Astrocyte of the cerebellum (primary cell): ENCODE results near the gene ADARB2.

ENCODE experiments used
- DNase-seq: peaks from one replicate; pipeline ENCODE4 v3.0.0-alpha.2; 2011; ENCODE audit warnings: low read depth
- H3K4me3 ChIP-seq: 2 replicates; pipeline ENCODE4 v1.5.1; 2011; ENCODE audit warnings: mild to moderate bottlenecking, low read depth, low read length, moderate library complexity
- in situ Hi-C: cut with HindIII; loops from 2 replicates; pipeline ENCODE4 v1.10.0; 2017; ENCODE audit warnings: low sequenced_read_pairs
- TF ChIP-seq, protein P1 (sequence below): IDR thresholded peaks from 2 replicates; pipeline ENCODE4 v1.5.1; 2012; ENCODE audit warnings: low read length, low read depth, moderate library complexity, mild to moderate bottlenecking; ENCODE audit errors: missing control alignments

ADARB2 gene

GRCh38 chr10:1653321-1653720 lies 84.0 kb downstream of the ADARB2 start:
- DNase-seq = no peak
- H3K4me3 ChIP-seq = no peak overlapping the region
- TF ChIP-seq, protein P1, sequence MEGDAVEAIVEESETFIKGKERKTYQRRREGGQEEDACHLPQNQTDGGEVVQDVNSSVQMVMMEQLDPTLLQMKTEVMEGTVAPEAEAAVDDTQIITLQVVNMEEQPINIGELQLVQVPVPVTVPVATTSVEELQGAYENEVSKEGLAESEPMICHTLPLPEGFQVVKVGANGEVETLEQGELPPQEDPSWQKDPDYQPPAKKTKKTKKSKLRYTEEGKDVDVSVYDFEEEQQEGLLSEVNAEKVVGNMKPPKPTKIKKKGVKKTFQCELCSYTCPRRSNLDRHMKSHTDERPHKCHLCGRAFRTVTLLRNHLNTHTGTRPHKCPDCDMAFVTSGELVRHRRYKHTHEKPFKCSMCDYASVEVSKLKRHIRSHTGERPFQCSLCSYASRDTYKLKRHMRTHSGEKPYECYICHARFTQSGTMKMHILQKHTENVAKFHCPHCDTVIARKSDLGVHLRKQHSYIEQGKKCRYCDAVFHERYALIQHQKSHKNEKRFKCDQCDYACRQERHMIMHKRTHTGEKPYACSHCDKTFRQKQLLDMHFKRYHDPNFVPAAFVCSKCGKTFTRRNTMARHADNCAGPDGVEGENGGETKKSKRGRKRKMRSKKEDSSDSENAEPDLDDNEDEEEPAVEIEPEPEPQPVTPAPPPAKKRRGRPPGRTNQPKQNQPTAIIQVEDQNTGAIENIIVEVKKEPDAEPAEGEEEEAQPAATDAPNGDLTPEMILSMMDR = no peak
- in situ Hi-C loops = no loop called here

GRCh38 chr10:1652151-1652550 lies 85.2 kb downstream of the ADARB2 start:
- in situ Hi-C loops = no loop called here
- TF ChIP-seq, protein P1 = no peak
- no peak for DNase-seq
- no peak overlapping the region for H3K4me3 ChIP-seq

- no peak for DNase-seq
- in situ Hi-C loops = no loop called here
- no peak overlapping the region for H3K4me3 ChIP-seq
- TF ChIP-seq, protein P1 = no peak
Measured at GRCh38 chr10:1651270-1651966, 85.9 kb downstream of the ADARB2 start.

- TF ChIP-seq, protein P1 = no peak
- no peak for DNase-seq
- in situ Hi-C loops = no loop called here
- H3K4me3 ChIP-seq = no peak overlapping the region
Measured at GRCh38 chr10:1650542-1651269, 86.6 kb downstream of the ADARB2 start.

DNA sequence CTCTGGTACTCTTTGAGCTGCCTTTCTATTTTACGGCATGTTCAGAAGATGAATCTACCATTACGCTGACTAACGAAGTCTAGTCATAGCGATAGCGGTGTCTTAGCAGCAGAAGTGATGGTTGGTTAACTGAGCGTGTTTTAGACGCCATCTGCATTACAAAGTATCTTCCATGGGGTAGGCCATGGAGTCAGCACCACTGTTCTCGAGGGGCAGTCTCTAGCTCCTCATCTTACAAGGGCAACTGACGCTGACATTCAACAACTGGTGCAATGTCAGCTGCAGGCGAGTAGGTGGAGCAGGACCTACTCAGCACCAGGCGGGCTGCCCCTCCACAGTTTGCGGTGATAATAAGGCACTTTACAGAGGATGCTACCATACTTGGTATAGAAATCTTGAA lies 88.7 kb downstream of the ADARB2 start:
- H3K4me3 ChIP-seq = no peak overlapping the region
- TF ChIP-seq, protein P1 = no peak
- in situ Hi-C loops = no loop called here
- DNase-seq = no peak

GRCh38 chr10:1646332-1646731 lies 91.0 kb downstream of the ADARB2 start:
- H3K4me3 ChIP-seq = no peak overlapping the region
- in situ Hi-C loops = no loop called here
- no peak for DNase-seq
- TF ChIP-seq, protein P1 = no peak
